Measurements from ENCODE around the gene CHP1.

- TF ChIP-seq MAZ (CRISPR knock-in tag; conservative IDR thresholded peaks at IDR 0.05 in 1 of 2, IDR thresholded peaks at IDR 0.05 in 1 of 2): peak; percentile 87 to 91
- no peak for TF ChIP-seq ZNF274 (IDR thresholded peaks at IDR 0.05; ENCODE audit: borderline replicate concordance, low read depth, low read length)
- no peak for TF ChIP-seq MCM3 (IDR thresholded peaks at IDR 0.05)
- TF ChIP-seq JUN (IDR thresholded peaks at IDR 0.05; ENCODE audit: borderline replicate concordance, low read depth, low read length): peak; percentile 83; the same call in 1 of the 2 replicates
- TF ChIP-seq JUN (CRISPR knock-in tag; IDR thresholded peaks at IDR 0.05; ENCODE audit: borderline replicate concordance): peak; percentile 60; the same call in 1 of the 2 replicates
- no peak for TF ChIP-seq E4F1 (CRISPR knock-in tag; IDR thresholded peaks at IDR 0.05; ENCODE audit: borderline replicate concordance)
- peak in 1 of 3 experiments; percentile 58; a peak in 2 of 6 replicates for TF ChIP-seq ZBTB11 (CRISPR knock-in tag; IDR thresholded peaks at IDR 0.05)
- no peak for TF ChIP-seq ZC3H4 (CRISPR knock-in tag; IDR thresholded peaks at IDR 0.05; ENCODE audit: borderline replicate concordance)
Measured at GRCh38 chr15:41230650-41231421, at the start of gene CHP1, which contains the start of gene EXD1.

All from K562 (cell line).